HG02970 (cell line): Measurements from ENCODE around the gene RNFT2.

Source experiments
- ATAC-seq: cut with Tn5 transposase; IDR thresholded peaks from one replicate; pipeline ENCODE4 v1.9.1; 2021; ENCODE audit warnings: mild to moderate bottlenecking, moderate library complexity, moderate number of reproducible peaks; ENCODE audit not compliant: unreplicated experiment, low FRiP score

Gene RNFT2

GRCh38 chr12:116737774-116738657 is at the start of gene RNFT2, which contains the start of gene SPRING1:
TSS of gene RNFT2 (plus strand) at chr12:116738315. CDS start at chr12:116740498, 2,183 bp downstream.
TSS of gene SPRING1 (minus strand) at chr12:116738069. CDS start at chr12:116737900, 169 bp downstream.
- peak; percentile 99 for ATAC-seq

DNA sequence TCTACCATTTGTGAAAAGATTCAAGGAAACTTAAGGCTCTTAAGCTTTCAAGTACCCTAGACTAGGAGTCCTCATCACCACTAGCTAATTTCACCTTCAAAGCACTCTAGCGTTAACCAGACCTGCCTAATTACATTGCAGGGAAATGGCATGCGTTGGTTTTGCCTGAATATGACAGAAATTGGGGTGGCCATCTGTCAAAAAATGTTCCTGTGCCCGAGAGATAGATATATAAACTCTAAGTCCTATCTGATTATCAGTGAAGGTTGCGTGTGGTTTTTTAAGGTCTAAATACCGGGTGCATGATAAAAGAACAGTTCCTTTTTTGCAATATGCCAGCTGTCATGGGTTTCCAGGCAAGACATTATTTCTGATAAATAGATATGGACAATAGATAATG is 48.6 kb upstream of the RNFT2 start:
- no peak for ATAC-seq

DNA sequence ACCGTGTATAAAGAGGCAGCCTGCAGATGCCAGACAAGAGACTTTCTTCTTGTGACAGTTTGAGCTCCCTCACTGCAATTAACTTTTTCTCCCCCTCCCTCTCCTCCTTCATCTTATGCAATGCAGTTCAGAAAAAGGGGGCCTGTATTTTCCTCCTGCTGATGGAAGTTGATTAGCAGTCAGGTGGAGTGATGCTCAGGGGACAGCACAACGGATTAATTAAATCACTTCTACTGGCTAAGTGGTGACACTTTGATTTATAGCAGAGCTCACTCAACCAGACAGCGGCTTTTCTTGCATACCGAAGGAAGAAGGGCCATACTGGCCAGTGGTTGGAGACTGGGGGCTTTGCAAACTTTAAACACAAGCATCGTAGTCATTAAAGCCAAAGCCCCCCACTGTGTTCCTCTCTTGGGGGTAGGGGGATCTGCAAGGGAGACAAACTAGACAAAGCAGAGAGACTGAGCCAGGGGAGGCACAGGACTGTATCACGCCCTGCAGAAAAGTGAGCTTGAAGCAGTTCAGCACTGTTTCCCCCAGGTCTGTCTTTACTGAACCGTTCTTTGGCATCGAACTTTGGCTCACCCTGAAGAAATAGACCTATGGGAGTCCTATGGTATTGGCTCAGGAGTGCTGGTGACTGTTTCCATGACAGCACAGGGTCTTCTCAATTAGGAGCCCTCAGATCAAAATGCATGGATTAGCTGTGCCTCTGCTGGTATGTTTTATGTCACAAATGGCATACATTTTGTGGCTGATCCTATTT is 48.0 kb upstream of the RNFT2 start:
- ATAC-seq: no peak

DNA sequence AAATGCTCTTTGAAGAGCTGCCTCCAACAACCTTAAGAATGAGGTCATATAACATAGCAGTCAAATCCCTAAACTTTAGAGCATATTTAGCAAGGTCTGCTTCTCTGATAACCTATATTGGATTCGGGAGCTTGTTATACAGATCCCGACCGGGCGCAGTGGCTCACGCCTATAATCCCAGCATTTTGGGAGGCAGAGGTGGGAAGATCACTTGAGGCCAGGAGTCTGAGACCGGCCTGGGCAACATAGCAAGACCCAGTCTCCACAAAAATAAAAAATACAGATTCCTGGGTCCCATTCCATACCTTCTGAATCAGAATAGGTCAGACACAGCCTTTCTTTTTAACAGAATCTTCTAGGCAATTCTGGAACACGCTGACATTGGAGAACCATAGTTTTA is 46.9 kb upstream of the RNFT2 start:
- ATAC-seq: no peak

- no peak for ATAC-seq
Observed at GRCh38 chr12:116691636-116692035, 46.5 kb upstream of the RNFT2 start.

DNA sequence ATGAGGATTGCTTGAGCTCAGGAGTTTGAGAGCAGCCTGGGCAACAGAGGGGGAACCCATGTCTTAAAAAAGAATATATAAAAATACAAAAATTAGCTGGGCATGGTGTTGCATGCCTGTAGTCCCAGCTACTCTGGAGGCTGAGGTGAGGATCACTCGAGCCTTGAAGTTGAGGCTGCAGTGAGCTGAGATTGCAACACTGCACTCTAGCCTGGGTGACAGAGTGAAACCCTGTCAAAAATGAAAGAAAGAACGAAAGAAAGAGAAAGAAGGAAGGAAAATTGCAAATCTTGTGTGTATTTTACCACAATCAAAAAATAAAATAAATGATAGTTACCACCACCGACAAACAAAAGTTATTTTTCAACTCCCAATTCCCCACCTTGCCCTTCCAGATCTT is 45.5 kb upstream of the RNFT2 start:
- ATAC-seq: no peak

- no peak for ATAC-seq
Observed at GRCh38 chr12:116693286-116694227, 44.6 kb upstream of the RNFT2 start.

- ATAC-seq: no peak
Observed at GRCh38 chr12:116694653-116695463, 43.3 kb upstream of the RNFT2 start.

- no peak for ATAC-seq
Observed at GRCh38 chr12:116695464-116695725, 42.7 kb upstream of the RNFT2 start.

DNA sequence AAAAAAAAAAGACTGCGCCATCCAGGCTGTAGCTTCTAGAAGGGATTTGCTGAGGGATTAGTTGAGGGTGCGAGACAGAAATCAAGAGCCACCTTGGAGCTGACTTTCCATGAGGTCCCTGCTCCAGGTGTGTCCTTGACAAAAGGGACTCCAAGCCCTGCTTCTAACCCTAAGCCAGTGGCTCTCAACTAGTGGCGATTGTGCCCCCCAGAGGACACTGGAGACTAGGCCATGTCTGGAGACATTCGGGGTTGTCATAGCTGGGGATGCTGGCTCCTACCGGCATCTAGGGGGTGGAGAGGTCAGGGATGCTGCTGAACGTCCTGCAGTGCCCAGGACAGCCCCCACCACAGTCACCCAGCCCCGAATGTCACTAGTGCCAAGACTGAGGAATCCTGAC is 40.8 kb upstream of the RNFT2 start:
- no peak for ATAC-seq

GRCh38 chr12:116697716-116698115 is 40.4 kb upstream of the RNFT2 start:
- ATAC-seq: no peak

- ATAC-seq: no peak
Observed at GRCh38 chr12:116698116-116698515, 40.0 kb upstream of the RNFT2 start.

DNA sequence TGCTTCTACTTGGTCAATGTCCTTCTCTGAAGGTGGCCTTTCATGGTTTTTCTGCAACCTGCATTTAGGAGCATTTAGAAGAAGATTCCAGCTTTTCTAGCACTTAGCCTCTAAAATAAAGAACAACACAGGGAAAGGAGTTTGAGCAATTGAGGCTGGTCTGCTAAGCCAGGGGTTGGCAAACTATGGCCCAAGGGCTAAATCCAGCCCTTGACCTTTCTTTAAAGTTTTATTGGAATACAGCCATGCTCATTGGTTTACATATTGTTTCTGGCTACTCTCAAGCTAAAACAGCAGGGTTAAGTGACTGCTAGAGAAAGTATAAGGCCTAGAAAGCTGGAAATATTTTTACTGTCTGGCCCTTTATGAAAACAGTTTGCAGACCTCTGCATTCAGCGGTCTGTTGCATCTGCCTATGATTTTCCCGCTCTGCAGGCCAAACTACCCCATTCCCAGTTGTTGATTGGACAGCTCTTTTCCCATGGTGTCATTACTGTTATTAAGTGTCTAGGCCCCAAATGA is 39.5 kb upstream of the RNFT2 start:
- ATAC-seq: no peak

DNA sequence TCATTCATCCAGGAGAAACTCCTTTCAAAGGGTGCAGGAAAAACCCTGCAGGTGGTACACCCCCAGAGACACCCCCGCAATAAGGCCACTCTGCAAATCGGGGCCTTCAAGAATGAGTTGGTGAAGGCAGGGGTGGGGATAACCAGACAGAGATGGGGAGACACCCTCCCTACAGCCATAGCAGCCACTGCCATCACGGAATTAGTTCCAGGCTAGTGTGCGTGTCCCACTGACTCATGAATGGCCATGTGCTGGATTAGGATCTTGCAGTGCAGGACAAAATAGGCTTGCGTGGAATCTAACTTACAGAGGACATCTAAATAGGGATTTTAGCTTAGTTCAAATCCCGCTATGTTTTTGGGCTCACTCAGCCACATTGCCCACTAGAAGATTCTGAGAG is 38.0 kb upstream of the RNFT2 start:
- ATAC-seq: no peak

DNA sequence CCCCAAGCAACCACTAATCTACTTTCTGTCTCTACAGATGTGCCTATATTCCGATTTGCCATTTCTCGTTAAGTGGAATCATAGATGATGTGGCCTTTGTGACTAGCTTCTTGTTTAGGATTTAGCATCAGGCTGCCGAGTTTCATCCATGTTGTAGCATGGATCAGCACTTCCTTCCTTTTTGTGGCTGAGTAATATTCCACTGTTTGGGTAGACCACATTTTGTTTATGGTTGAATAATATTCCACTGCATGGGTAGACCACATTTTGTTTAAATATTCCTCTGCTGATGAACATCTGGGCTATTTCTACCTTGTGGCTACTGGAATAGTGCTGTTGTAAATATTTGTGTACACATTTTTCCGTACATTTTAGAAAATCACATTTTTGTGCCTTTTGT is 36.7 kb upstream of the RNFT2 start:
- no peak for ATAC-seq

DNA sequence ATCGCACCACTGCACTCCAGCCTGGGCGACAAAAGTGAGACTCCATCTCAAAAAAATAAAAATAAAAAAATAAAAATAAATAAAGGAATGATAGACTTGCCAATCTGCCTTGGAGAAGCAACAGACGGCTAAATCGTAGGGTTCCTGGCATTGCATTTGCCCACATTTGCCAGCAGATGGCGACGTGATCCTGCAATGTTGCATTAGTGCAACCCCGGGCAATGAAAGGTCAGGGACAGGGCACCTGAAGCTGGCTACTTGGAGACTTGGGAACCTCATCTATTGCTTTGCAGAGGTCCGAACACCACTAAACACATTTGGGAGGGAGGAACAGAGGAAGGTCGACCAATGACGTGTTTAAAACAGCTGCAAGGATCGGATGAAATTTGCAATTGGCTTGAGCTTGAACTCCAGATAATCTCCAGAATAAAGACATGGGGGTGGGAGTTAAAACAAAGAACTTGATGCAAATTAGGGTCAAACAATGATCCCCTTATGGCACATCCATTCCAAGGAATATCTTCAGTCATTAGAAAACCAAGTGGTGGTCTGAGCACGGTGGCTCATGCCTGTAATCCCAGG is 34.8 kb upstream of the RNFT2 start:
- ATAC-seq: no peak

DNA sequence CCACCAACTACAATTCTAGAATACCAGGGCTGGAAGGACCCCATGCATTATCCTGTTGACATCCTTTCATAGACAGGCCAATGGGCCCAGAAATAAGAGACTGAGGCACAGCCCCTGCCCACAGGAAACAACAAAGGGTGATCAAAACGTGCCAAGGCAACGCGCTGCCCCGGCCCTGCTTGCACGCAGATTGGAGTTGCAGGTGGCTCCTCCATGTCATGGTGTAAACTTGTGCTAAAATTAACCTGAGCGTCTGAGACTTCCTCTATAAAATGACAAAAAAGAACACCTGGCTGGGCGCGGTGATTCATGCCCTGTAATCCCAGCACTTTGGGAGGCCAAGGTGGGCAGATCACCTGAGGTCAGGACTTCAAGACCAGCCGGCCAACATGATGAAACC is 30.4 kb upstream of the RNFT2 start:
- no peak for ATAC-seq

DNA sequence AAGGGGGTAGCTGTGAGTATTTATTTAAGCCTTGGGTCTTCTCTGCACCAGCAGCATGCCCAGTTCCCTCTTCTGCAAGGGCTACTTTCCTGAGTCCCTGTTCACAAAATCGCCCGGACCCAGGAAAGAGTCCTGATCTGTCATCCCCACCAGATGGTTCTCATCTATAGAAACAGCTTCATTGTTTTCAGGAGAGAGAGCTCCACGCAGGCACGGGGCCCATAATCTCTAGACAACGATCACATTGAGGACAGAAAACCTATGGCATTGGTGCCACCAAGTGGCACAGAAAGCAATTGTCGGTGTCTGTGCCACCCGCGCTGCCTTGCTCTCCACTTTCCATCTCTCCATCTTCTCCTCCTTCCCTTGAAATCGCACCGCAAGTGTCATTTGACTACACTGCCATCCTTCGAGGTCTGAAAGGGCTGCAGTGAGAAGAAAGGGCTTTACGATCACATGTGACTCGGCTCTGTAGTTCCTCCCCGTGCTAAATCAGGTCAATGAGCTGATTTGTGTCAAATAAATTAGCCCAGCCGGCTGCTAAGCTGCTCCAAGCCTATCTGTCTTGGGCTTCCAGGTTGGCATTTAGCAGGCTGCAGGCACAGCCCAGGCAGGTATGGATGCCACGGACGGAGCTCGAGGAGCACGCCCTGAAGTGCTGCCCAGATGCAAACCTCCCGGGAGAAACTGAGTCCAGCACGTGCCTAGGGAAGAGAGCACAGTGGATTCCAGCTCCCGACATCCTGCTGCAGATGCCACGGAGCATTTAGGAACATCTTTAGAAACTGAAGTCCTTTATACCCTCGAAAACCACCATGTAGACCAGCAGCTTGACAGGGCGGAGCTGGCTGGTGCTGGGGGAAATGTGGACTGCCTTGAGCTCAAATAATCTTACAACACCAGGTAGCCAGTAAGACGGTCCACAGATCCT is 29.0 kb upstream of the RNFT2 start:
- ATAC-seq: no peak
